ENCODE measurements around the gene EMILIN2.

The EMILIN2 gene

GRCh38 chr18:2869207-2869606, 22.4 kb downstream of the EMILIN2 start:
- in situ Hi-C loops (cut with HindIII; ENCODE audit: low pct_ligation_motif_present, low sequenced_read_pairs) = no loop called here
- TF ChIP-seq, protein P1, sequence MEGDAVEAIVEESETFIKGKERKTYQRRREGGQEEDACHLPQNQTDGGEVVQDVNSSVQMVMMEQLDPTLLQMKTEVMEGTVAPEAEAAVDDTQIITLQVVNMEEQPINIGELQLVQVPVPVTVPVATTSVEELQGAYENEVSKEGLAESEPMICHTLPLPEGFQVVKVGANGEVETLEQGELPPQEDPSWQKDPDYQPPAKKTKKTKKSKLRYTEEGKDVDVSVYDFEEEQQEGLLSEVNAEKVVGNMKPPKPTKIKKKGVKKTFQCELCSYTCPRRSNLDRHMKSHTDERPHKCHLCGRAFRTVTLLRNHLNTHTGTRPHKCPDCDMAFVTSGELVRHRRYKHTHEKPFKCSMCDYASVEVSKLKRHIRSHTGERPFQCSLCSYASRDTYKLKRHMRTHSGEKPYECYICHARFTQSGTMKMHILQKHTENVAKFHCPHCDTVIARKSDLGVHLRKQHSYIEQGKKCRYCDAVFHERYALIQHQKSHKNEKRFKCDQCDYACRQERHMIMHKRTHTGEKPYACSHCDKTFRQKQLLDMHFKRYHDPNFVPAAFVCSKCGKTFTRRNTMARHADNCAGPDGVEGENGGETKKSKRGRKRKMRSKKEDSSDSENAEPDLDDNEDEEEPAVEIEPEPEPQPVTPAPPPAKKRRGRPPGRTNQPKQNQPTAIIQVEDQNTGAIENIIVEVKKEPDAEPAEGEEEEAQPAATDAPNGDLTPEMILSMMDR (IDR thresholded peaks at IDR 0.05; ENCODE audit: low read depth, low read length, missing control alignments) = no peak
- no peak for DNase-seq
- no peaks in the 10 kb centered on the region for H3K36me3 ChIP-seq (replicated peaks)
- H3K4me3 ChIP-seq (ENCODE audit: low read depth, low read length) = no peak overlapping the region
- no peak overlapping the region for H3K27ac ChIP-seq
- H3K27me3 ChIP-seq (replicated peaks) = no peaks in the 10 kb centered on the region

GRCh38 chr18:2871111-2871720, 24.4 kb downstream of the EMILIN2 start:
- no peak for DNase-seq
- Histone ChIP-seq H3K27ac (no peak overlapping the region), H3K36me3 (replicated peaks) (no peaks in the 10 kb centered on the region), H3K4me3 (ENCODE audit: low read depth, low read length) (no peak overlapping the region), H3K27me3 (replicated peaks) (no peaks in the 10 kb centered on the region)
- TF ChIP-seq, protein P1 (IDR thresholded peaks at IDR 0.05; ENCODE audit: low read depth, low read length, missing control alignments) = no peak
- in situ Hi-C loops (cut with HindIII; ENCODE audit: low pct_ligation_motif_present, low sequenced_read_pairs) = no loop called here

DNA sequence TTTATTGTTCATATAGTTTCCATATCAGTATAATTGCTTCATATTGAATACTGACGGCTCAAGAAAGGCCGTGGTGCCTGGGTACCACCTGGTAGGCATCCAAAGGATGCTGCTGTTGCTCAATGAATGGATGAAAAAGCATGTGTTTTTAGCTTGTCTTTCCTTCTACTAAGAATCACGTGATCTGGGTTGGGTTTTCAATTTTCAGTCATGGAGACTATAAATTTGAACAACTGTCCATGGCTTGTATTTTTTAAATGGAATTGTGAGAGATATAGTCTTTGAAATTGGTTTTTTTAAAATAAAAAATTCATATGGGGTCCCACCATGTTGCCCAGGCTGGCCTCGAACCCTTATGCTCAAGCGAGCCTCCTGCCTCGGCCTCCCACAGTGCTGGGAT, 25.3 kb downstream of the EMILIN2 start:
- in situ Hi-C loops (cut with HindIII; ENCODE audit: low pct_ligation_motif_present, low sequenced_read_pairs) = no loop called here
- H3K4me3 ChIP-seq (ENCODE audit: low read depth, low read length) = no peak overlapping the region
- H3K27me3 ChIP-seq (replicated peaks) = no peaks in the 10 kb centered on the region
- no peak for DNase-seq
- H3K36me3 ChIP-seq (replicated peaks) = no peaks in the 10 kb centered on the region
- TF ChIP-seq, protein P1 (IDR thresholded peaks at IDR 0.05; ENCODE audit: low read depth, low read length, missing control alignments) = no peak
- no peak overlapping the region for H3K27ac ChIP-seq

DNA sequence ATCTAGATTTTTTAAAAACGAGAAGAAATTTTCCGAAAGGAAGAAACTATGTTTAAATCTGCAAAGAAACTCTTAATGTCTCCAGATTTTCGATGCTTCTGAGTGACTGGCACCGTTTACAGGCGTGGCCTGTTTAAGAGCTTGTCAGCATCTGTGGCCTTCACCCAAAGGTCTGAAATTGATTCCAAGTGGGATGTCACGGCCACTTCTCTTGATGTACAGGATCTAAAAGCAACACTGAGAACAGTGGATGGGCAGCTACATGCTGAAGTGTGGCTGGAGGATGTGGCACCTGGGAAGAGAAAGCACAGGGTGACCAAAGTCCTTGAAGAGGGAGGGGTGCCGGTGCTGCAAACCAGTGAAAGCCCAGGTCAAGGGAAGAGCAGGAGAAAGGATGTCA, 28.0 kb downstream of the EMILIN2 start:
- TF ChIP-seq, protein P1 (IDR thresholded peaks at IDR 0.05; ENCODE audit: low read depth, low read length, missing control alignments) = no peak
- H3K27me3 ChIP-seq (replicated peaks) = no peaks in the 10 kb centered on the region
- no peak overlapping the region for H3K4me3 ChIP-seq (ENCODE audit: low read depth, low read length)
- no peak for DNase-seq
- peak overlapping the region; percentile 68 for H3K27ac ChIP-seq
- no peaks in the 10 kb centered on the region for H3K36me3 ChIP-seq (replicated peaks)
- in situ Hi-C loops (cut with HindIII; ENCODE audit: low pct_ligation_motif_present, low sequenced_read_pairs) = no loop called here

- in situ Hi-C loops (cut with HindIII; ENCODE audit: low pct_ligation_motif_present, low sequenced_read_pairs) = no loop called here
- H3K27me3 ChIP-seq (replicated peaks) = no peaks in the 10 kb centered on the region
- TF ChIP-seq, protein P1 (IDR thresholded peaks at IDR 0.05; ENCODE audit: low read depth, low read length, missing control alignments) = no peak
- no peak overlapping the region for H3K4me3 ChIP-seq (ENCODE audit: low read depth, low read length)
- DNase-seq = no peak
- no peak overlapping the region for H3K27ac ChIP-seq
- H3K36me3 ChIP-seq (replicated peaks) = no peaks in the 10 kb centered on the region
Observed at GRCh38 chr18:2878656-2879330, 32.0 kb downstream of the EMILIN2 start.
